Measurements from ENCODE around the gene SULT1C3. TPM values are rescaled to one million over a fixed set of nuclear protein-coding genes. Genes with fewer than 3 reads are reported as not detected.

SULT1C3 gene
- polyA plus RNA-seq, 1 donor (not counting 4 experiments of a cell fraction or from before 2014, with no cell fraction given), result not detected

GRCh38 chr2:108220191-108220590 is 19.6 kb upstream of the SULT1C3 start:
- H2AFZ ChIP-seq (ENCODE audit: control insufficient read depth, low read length), result no peak overlapping the region
- H3K27ac ChIP-seq (ENCODE audit: control insufficient read depth, insufficient read depth, low read length), result no peak overlapping the region
- no peak for TF ChIP-seq EZH2 (IDR thresholded peaks at IDR 0.05; ENCODE audit: low read length)
- TF ChIP-seq, protein P1, sequence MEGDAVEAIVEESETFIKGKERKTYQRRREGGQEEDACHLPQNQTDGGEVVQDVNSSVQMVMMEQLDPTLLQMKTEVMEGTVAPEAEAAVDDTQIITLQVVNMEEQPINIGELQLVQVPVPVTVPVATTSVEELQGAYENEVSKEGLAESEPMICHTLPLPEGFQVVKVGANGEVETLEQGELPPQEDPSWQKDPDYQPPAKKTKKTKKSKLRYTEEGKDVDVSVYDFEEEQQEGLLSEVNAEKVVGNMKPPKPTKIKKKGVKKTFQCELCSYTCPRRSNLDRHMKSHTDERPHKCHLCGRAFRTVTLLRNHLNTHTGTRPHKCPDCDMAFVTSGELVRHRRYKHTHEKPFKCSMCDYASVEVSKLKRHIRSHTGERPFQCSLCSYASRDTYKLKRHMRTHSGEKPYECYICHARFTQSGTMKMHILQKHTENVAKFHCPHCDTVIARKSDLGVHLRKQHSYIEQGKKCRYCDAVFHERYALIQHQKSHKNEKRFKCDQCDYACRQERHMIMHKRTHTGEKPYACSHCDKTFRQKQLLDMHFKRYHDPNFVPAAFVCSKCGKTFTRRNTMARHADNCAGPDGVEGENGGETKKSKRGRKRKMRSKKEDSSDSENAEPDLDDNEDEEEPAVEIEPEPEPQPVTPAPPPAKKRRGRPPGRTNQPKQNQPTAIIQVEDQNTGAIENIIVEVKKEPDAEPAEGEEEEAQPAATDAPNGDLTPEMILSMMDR (optimal IDR thresholded peaks at IDR 0.05 in 1 of 3, IDR thresholded peaks at IDR 0.05 in 1 of 3, conservative IDR thresholded peaks at IDR 0.05 in 1 of 3; ENCODE audit: extremely low read depth in 1 of 3, insufficient read depth in 2 of 3, low read length in 3 of 3), result no peak
- no peaks in the 10 kb centered on the region for H3K27me3 ChIP-seq (ENCODE audit: control insufficient read depth, extremely low read depth, insufficient read depth, low read length)
- FAIRE-seq (no peak), DNase-seq (ENCODE audit: low read depth, low spot score) (no peak)
- H3K4me3 ChIP-seq (ENCODE audit: control insufficient read depth in 2 of 3, extremely low read depth in 1 of 3, insufficient read depth in 2 of 3, low read depth in 1 of 3, low read length in 3 of 3), result no peak overlapping the region
- no peak overlapping the region for H3K9ac ChIP-seq (ENCODE audit: control insufficient read depth, extremely low read depth, insufficient read depth, low read length)
- H4K20me1 ChIP-seq (ENCODE audit: control insufficient read depth, extremely low read depth, insufficient read depth, low read length), result no peaks in the 10 kb centered on the region
- no peaks in the 10 kb centered on the region for H3K36me3 ChIP-seq (ENCODE audit: control insufficient read depth in 2 of 2, extremely low read depth in 1 of 2, insufficient read depth in 2 of 2, low read length in 2 of 2)
- dilution Hi-C loops (cut with MboI; ENCODE audit: extremely low pct_ligation_motif_present, low sequenced_read_pairs), result no loop called here
- no peaks in the 10 kb centered on the region for H3K79me2 ChIP-seq (ENCODE audit: control insufficient read depth, insufficient read depth, low read length)
- peaks cover 2% of the 10 kb centered on the region for H3K9me3 ChIP-seq (ENCODE audit: control insufficient read depth, low read depth, low read length)
- H3K4me1 ChIP-seq (ENCODE audit: control insufficient read depth, extremely low read depth, insufficient read depth, low read length), result peaks cover 9% of the 10 kb centered on the region
- no peak overlapping the region for H3K4me2 ChIP-seq (ENCODE audit: control insufficient read depth, extremely low read depth, insufficient read depth, low read depth, low read length)
- H3K9me1 ChIP-seq (ENCODE audit: control insufficient read depth, extremely low read depth, insufficient read depth, low read length), result no peaks in the 10 kb centered on the region

DNA sequence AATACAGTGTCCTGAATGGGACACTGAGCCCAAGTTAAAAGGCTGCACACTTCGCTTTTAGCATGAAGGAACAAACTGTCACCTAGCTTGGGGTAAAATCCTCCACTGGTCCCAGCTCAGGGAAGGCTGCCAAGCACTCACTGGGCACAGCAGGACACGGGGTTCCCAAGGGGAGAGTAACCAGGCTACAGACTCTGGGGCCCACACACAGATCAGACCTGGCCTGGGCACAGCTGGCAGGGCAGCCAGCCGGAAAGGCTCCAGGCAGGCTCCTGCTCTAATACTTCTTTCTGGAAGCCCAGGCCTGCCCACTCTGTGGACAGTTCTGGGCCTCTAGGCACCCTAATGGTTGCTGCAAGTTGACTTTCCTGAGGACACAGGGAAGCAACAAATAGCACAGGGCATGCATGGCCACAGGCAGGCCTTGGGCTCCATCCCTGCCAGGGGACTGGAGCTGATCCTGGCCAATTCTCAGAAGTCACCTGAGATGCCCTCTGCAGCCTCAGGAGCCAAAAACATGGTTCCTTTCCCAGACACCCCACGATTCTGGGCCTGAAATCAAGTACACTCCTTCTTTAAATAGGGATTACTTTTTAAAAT is 18.7 kb upstream of the SULT1C3 start:
- Histone ChIP-seq H3K4me2 (ENCODE audit: control insufficient read depth, extremely low read depth, insufficient read depth, low read depth, low read length) (no peak overlapping the region), H3K36me3 (ENCODE audit: control insufficient read depth in 2 of 2, extremely low read depth in 1 of 2, insufficient read depth in 2 of 2, low read length in 2 of 2) (no peaks in the 10 kb centered on the region), H3K27ac (ENCODE audit: control insufficient read depth, insufficient read depth, low read length) (no peak overlapping the region), H3K9me1 (ENCODE audit: control insufficient read depth, extremely low read depth, insufficient read depth, low read length) (no peaks in the 10 kb centered on the region), H3K4me3 (ENCODE audit: control insufficient read depth in 2 of 3, extremely low read depth in 1 of 3, insufficient read depth in 2 of 3, low read depth in 1 of 3, low read length in 3 of 3) (no peak overlapping the region), H2AFZ (ENCODE audit: control insufficient read depth, low read length) (no peak overlapping the region), H3K9me3 (ENCODE audit: control insufficient read depth, low read depth, low read length) (peaks cover 2% of the 10 kb centered on the region), H3K9ac (ENCODE audit: control insufficient read depth, extremely low read depth, insufficient read depth, low read length) (no peak overlapping the region), H4K20me1 (ENCODE audit: control insufficient read depth, extremely low read depth, insufficient read depth, low read length) (no peaks in the 10 kb centered on the region), H3K79me2 (ENCODE audit: control insufficient read depth, insufficient read depth, low read length) (no peaks in the 10 kb centered on the region), H3K4me1 (ENCODE audit: control insufficient read depth, extremely low read depth, insufficient read depth, low read length) (peaks cover 1% of the 10 kb centered on the region), H3K27me3 (ENCODE audit: control insufficient read depth, extremely low read depth, insufficient read depth, low read length) (no peaks in the 10 kb centered on the region)
- DNase-seq (ENCODE audit: low read depth, low spot score) (no peak), FAIRE-seq (no peak)
- dilution Hi-C loops (cut with MboI; ENCODE audit: extremely low pct_ligation_motif_present, low sequenced_read_pairs), result no loop called here
- TF ChIP-seq, protein P1 (optimal IDR thresholded peaks at IDR 0.05 in 1 of 3, IDR thresholded peaks at IDR 0.05 in 1 of 3, conservative IDR thresholded peaks at IDR 0.05 in 1 of 3; ENCODE audit: extremely low read depth in 1 of 3, insufficient read depth in 2 of 3, low read length in 3 of 3), result no peak
- no peak for TF ChIP-seq EZH2 (IDR thresholded peaks at IDR 0.05; ENCODE audit: low read length)

Measured in keratinocyte (primary cell).